GM10266 (cell line): Measurements from ENCODE around the gene MROH2A.

ENCODE experiments used
- DNase-seq: peaks from one replicate; pipeline ENCODE4 v3.0.0; 2012; ENCODE audit errors: extremely low spot score
- CTCF ChIP-seq: IDR thresholded peaks from 2 replicates; pipeline ENCODE4 v1.5.1; 2012; ENCODE audit warnings: mild to moderate bottlenecking, low read depth; ENCODE audit not compliant: control insufficient read depth, insufficient read depth; ENCODE audit errors: missing control alignments

MROH2A gene

GRCh38 chr2:233811087-233811486 is 33.0 kb downstream of the MROH2A start:
- no peak for TF ChIP-seq CTCF
- DNase-seq: no peak

- no peak for DNase-seq
- no peak for TF ChIP-seq CTCF
Measured at GRCh38 chr2:233811732-233812131, 33.6 kb downstream of the MROH2A start.

- no peak for DNase-seq
- TF ChIP-seq CTCF: no peak
Measured at GRCh38 chr2:233813236-233814055, 35.3 kb downstream of the MROH2A start.

- DNase-seq: no peak
- no peak for TF ChIP-seq CTCF
Measured at GRCh38 chr2:233814056-233814835, 36.1 kb downstream of the MROH2A start.

- no peak for TF ChIP-seq CTCF
- no peak for DNase-seq
Measured at GRCh38 chr2:233815861-233816260, 37.7 kb downstream of the MROH2A start.

- no peak for DNase-seq
- no peak for TF ChIP-seq CTCF
Measured at GRCh38 chr2:233816334-233816733, 38.2 kb downstream of the MROH2A start.

- TF ChIP-seq CTCF: no peak
- DNase-seq: no peak
Measured at GRCh38 chr2:233816771-233817170, 38.6 kb downstream of the MROH2A start.
